Neuronal stem cell (in vitro differentiated cells): ENCODE measurements around the gene STAT3.

ENCODE experiments used
- DNase-seq: peaks from one replicate; pipeline ENCODE4 v3.0.0-alpha.2; 2013; ENCODE audit warnings: low spot score
- H2AFZ ChIP-seq: one replicate; pipeline ENCODE4 v1.6.1; 2013; ENCODE audit warnings: mild to moderate bottlenecking, low read length, inconsistent platforms
- H2AK5ac ChIP-seq: 2 replicates; pipeline ENCODE4 v1.6.1; 2013; ENCODE audit warnings: low read depth, mild to moderate bottlenecking, inconsistent platforms, low read length, moderate library complexity, mixed read lengths
- H2BK120ac ChIP-seq: 2 replicates; pipeline ENCODE4 v1.6.1; 2013; ENCODE audit warnings: low read depth, mild to moderate bottlenecking, inconsistent platforms, low read length, moderate library complexity, mixed read lengths
- H2BK12ac ChIP-seq: one replicate; pipeline ENCODE4 v1.6.1; 2013; ENCODE audit warnings: low read length, inconsistent platforms
- H2BK15ac ChIP-seq: 2 replicates; pipeline ENCODE4 v1.6.1; 2013; ENCODE audit warnings: mild to moderate bottlenecking, low read length, inconsistent platforms, mixed read lengths
- H2BK5ac ChIP-seq: one replicate; pipeline ENCODE4 v1.6.1; 2013; ENCODE audit warnings: inconsistent platforms, mild to moderate bottlenecking, low read length, moderate library complexity
- H3K14ac ChIP-seq: one replicate; pipeline ENCODE4 v1.6.1; 2013; ENCODE audit warnings: low read length, inconsistent platforms
- H3K18ac ChIP-seq: 2 replicates; pipeline ENCODE4 v1.6.1; 2013; ENCODE audit warnings: low read length, inconsistent platforms
- H3K23ac ChIP-seq: 2 replicates; pipeline ENCODE4 v1.6.1; 2013; ENCODE audit warnings: low read depth, mild to moderate bottlenecking, mixed read lengths, low read length, inconsistent platforms; ENCODE audit not compliant: poor library complexity
- H3K27ac ChIP-seq: replicated peaks from 3 replicates; pipeline ENCODE4 v1.5.1; 2013; ENCODE audit warnings: low read length, inconsistent platforms
- H3K27me3 ChIP-seq, 3 experiments: 2 replicates each; pipeline ENCODE4 v1.6.1; 2013; ENCODE audit warnings: low read length in 3 of 3, mild to moderate bottlenecking in 2 of 3, inconsistent platforms in 1 of 3, low read depth in 1 of 3, mixed read lengths in 1 of 3, moderate library complexity in 1 of 3; ENCODE audit not compliant: control insufficient read depth in 3 of 3, insufficient read depth in 3 of 3
- H3K36me3 ChIP-seq, 2 donors: replicated peaks in 1 of 2; 2 replicates each; pipeline ENCODE4 v1.6.1; 2013; ENCODE audit warnings: low read length in 2 of 2; ENCODE audit not compliant: control insufficient read depth in 2 of 2, insufficient read depth in 2 of 2
- H3K4ac ChIP-seq: 2 replicates; pipeline ENCODE4 v1.6.1; 2013; ENCODE audit warnings: inconsistent platforms, mild to moderate bottlenecking, low read length, moderate library complexity
- H3K4me1 ChIP-seq, 2 donors: 1 replicate in 1 of 2; 2 replicates in 1 of 2; pipeline ENCODE4 v1.6.1; 2013; ENCODE audit warnings: low read length in 2 of 2, low read depth in 1 of 2; ENCODE audit not compliant: control insufficient read depth in 2 of 2, insufficient read depth in 1 of 2
- H3K4me2 ChIP-seq: one replicate; pipeline ENCODE4 v1.6.1; 2013; ENCODE audit warnings: mild to moderate bottlenecking, low read length, inconsistent platforms; ENCODE audit not compliant: insufficient read depth, poor library complexity, severe bottlenecking
- H3K4me3 ChIP-seq, 2 donors: 2 replicates each; pipeline ENCODE4 v1.5.1; 2013; ENCODE audit warnings: low read length in 2 of 2, mild to moderate bottlenecking in 2 of 2, inconsistent platforms in 1 of 2, moderate library complexity in 1 of 2
- H3K79me1 ChIP-seq: one replicate; pipeline ENCODE4 v1.6.1; 2013; ENCODE audit warnings: low read depth, mild to moderate bottlenecking, inconsistent platforms, low read length, moderate library complexity
- H3K9ac ChIP-seq: one replicate; pipeline ENCODE4 v1.6.1; 2013; ENCODE audit warnings: mild to moderate bottlenecking, low read depth, low read length, inconsistent platforms; ENCODE audit not compliant: poor library complexity
- H3K9me3 ChIP-seq, 2 donors: replicated peaks in 1 of 2; 2 replicates each; pipeline versions ENCODE3 to v1.6.1; 2013; ENCODE audit warnings: low read length in 2 of 2, mild to moderate bottlenecking in 2 of 2, inconsistent platforms in 1 of 2, low read depth in 1 of 2, mixed read lengths in 1 of 2, moderate library complexity in 1 of 2; ENCODE audit not compliant: control insufficient read depth in 2 of 2, insufficient read depth in 1 of 2
- H4K8ac ChIP-seq: one replicate; pipeline ENCODE4 v1.6.1; 2013; ENCODE audit warnings: low read depth, mild to moderate bottlenecking, inconsistent platforms, low read length, moderate library complexity
- H4K91ac ChIP-seq: one replicate; pipeline ENCODE4 v1.6.1; 2013; ENCODE audit warnings: low read length, low read depth, mild to moderate bottlenecking, inconsistent platforms; ENCODE audit not compliant: poor library complexity
- WGBS, 2 donors: extraction: QIAGEN DNeasy Blood & Tissue Kit; methylation state at CpG; one replicate each; pipeline ENCODE4 v1.1.7; 2013; ENCODE audit warnings: missing lambda C conversion rate in 2 of 2, mixed read lengths in 1 of 2; ENCODE audit not compliant: insufficient read length in 2 of 2, insufficient replicate concordance in 1 of 2; ENCODE audit errors: extremely low coverage in 2 of 2; 5-methylcytosine and 5-hydroxymethylcytosine counted together

STAT3 gene

DNA sequence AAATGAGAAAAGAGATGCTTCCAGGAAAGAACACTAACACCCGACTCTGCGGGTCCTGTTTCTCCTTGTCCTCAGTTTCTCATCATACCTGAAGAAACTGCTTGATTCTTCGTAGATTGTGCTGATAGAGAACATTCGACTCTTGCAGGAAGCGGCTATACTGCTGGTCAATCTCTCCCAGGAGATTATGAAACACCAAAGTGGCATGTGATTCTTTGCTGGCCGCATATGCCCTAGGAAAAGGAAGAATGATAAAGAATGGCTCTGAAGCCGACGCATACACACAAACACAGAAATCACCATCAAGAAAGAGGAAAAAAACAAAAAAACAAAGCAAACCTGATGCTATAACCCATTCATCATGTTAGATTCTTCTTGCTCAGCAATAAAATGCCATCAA lies 41.8 kb downstream of the STAT3 start:
- H3K27me3 ChIP-seq = no peaks in the 10 kb centered on the region
- no peak overlapping the region for H2BK12ac ChIP-seq
- peaks cover 1 to 94% of the 10 kb centered on the region in 2 donors for H3K36me3 ChIP-seq

DNA sequence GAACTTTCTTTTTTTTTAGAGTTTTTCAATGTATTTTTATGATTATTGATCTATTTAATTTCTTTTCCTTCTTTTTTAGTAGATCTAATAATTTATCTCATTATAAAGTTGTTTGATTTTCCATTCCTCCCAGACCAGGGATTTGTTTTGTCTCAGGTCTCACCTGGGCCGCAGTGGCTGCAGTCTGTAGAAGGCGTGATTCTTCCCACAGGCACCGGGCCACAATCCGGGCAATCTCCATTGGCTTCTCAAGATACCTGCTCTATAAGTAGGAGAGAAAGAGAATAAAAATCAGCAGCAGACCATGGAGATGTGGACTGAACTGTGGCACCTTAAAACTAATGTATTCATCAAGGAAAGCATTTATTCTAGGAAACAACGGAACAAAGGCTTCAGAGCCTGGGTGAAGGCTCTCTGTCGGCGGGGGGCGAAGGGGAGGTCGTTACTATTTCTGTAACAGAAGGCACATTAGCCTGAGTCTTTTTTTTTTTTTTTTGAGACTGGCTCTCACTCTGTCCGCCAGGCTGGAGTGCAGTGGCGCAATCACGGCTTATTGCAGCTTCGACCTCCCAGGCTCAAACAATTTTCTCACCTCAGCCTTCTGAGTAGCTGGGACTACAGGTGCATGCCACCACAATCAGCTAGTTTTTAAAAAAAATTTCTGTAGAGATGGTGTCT lies 42.7 kb downstream of the STAT3 start:
- Histone ChIP-seq H2AFZ (no peak overlapping the region), H2AK5ac (no peak overlapping the region), H3K4me3 (no peak overlapping the region), H3K9me3 (no peaks in the 10 kb centered on the region), H2BK15ac (no peak overlapping the region), H3K27me3 (no peaks in the 10 kb centered on the region), H4K8ac (no peak overlapping the region), H2BK12ac (no peak overlapping the region), H3K14ac (no peak overlapping the region), H3K18ac (no peak overlapping the region), H3K4me2 (no peak overlapping the region), H3K36me3 (peaks cover 4 to 97% of the 10 kb centered on the region in 2 donors), H2BK5ac (no peak overlapping the region), H3K23ac (no peak overlapping the region), H3K9ac (no peak overlapping the region), H3K79me1 (no peaks in the 10 kb centered on the region), H4K91ac (no peak overlapping the region), H2BK120ac (no peak overlapping the region), H3K4me1 (peaks cover 8 to 13% of the 10 kb centered on the region in 2 donors), H3K27ac (peak overlapping the region; percentile 54), H3K4ac (no peak overlapping the region)
- DNase-seq = no peak
- no CpG with 5 or more reads among the region's 13 CpGs for WGBS, 2 donors

More for the DNA sequence above, 41.8 kb downstream of the STAT3 start:
- no peak overlapping the region for H2BK120ac ChIP-seq
- H3K79me1 ChIP-seq = no peaks in the 10 kb centered on the region
- H3K23ac ChIP-seq = no peak overlapping the region
- no peak overlapping the region for H3K9ac ChIP-seq
- H2AFZ ChIP-seq = no peak overlapping the region
- no peak overlapping the region for H2AK5ac ChIP-seq
- H3K4me1 ChIP-seq = peaks cover 8 to 13% of the 10 kb centered on the region in 2 donors
- no peak overlapping the region for H3K4me2 ChIP-seq
- H4K91ac ChIP-seq = no peak overlapping the region
- H3K14ac ChIP-seq = no peak overlapping the region
- no peak overlapping the region for H3K18ac ChIP-seq
- DNase-seq = no peak
- H3K4ac ChIP-seq = no peak overlapping the region
- H3K4me3 ChIP-seq = no peak overlapping the region
- H2BK5ac ChIP-seq = no peak overlapping the region
- WGBS, 2 donors = no CpG with 5 or more reads among the region's 8 CpGs
- no peak overlapping the region for H3K27ac ChIP-seq
- no peaks in the 10 kb centered on the region for H3K9me3 ChIP-seq
- no peak overlapping the region for H2BK15ac ChIP-seq
- H4K8ac ChIP-seq = no peak overlapping the region

DNA sequence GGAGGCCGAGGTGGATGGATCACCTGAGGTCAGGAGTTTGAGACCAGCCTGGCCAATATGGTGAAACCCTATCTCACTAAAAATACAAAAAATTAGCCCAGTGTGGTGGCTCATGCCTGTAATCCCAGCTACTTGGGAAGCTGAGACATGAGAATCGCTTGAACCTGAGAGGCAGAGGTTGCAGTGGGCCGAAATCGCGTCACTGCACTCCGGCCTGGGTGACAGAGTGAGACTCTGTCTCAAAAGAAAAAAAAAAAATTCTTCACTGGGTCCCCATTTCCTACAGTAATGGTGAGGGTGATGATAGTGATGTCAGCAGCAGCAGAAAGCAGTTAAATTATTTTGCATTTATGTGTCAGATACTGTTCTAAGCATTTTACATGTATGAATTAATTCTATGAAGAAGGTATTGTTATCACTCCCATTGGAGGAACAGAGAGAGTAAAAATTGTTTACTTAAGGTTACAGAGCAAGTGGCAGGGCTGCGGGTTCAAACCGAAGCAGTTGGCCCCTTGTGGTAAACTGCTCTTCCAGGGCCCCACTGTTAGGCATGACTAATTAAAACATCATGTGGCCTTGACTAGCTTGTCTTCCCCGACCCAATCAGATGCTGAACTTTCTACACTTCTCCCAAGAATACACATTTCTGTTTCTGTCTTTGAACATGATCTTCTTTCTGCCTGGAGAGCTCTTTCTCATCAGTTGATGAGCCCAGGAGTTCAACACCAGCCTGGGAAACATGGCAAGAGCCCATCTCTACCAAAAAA lies 45.8 kb downstream of the STAT3 start:
- Histone ChIP-seq H2BK15ac (no peak overlapping the region), H3K36me3 (peaks cover 9 to 94% of the 10 kb centered on the region in 2 donors), H4K8ac (no peak overlapping the region), H3K27me3 (no peaks in the 10 kb centered on the region), H3K4ac (no peak overlapping the region), H2AFZ (no peak overlapping the region), H2BK12ac (no peak overlapping the region), H3K18ac (no peak overlapping the region), H3K23ac (no peak overlapping the region), H3K9ac (no peak overlapping the region), H3K27ac (no peak overlapping the region), H4K91ac (no peak overlapping the region), H3K4me1 (peaks cover 6 to 13% of the 10 kb centered on the region in 2 donors), H2AK5ac (no peak overlapping the region), H2BK120ac (no peak overlapping the region), H3K4me2 (no peak overlapping the region), H2BK5ac (no peak overlapping the region), H3K9me3 (no peaks in the 10 kb centered on the region), H3K4me3 (no peak overlapping the region), H3K14ac (no peak overlapping the region), H3K79me1 (peaks cover 1% of the 10 kb centered on the region)
- WGBS, 2 donors = no CpG with 5 or more reads among the region's 9 CpGs
- no peak for DNase-seq

DNA sequence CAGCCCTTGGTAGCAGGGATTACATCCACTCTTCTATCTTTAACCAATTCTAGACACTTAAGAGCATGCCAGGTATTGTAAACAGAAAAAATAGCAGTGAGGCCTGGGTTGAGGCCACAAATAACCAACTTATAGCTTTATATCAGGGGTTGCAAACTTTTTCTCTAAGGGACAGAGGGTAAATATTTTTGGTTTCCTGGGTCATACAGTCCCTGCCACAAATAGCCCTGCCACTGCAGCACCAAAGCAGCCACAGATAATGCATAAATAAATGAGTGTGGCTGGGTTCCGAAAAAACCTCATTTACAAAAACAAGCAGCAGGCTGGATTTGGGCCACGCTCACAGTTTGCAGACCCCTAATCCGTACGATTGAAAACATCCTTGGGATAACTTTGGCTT lies 46.7 kb downstream of the STAT3 start:
- Histone ChIP-seq H2BK12ac (no peak overlapping the region), H2AFZ (no peak overlapping the region), H2BK15ac (no peak overlapping the region), H2AK5ac (no peak overlapping the region), H3K36me3 (peaks cover 12 to 95% of the 10 kb centered on the region in 2 donors), H4K91ac (no peak overlapping the region), H3K4me1 (peaks cover 6 to 11% of the 10 kb centered on the region in 2 donors), H3K27me3 (no peaks in the 10 kb centered on the region), H3K79me1 (peaks cover 1% of the 10 kb centered on the region), H2BK5ac (no peak overlapping the region), H3K23ac (no peak overlapping the region), H3K18ac (no peak overlapping the region), H2BK120ac (no peak overlapping the region), H3K27ac (no peak overlapping the region), H4K8ac (no peak overlapping the region), H3K9me3 (no peaks in the 10 kb centered on the region), H3K4me3 (no peak overlapping the region), H3K9ac (no peak overlapping the region), H3K14ac (no peak overlapping the region), H3K4me2 (no peak overlapping the region), H3K4ac (no peak overlapping the region)
- DNase-seq = no peak
- WGBS, 2 donors = no CpG with 5 or more reads among the region's 4 CpGs
